ENCODE measurements around the gene GGPS1.
"Not testable (repeated sequence)": the region's sequence is repeated elsewhere in the genome, so short reads cannot be mapped to it uniquely, and the experiment has no call there.

GGPS1 gene

GRCh38 chr1:235342471-235342870 lies 14.1 kb downstream of the GGPS1 start:
- DNase-seq, result no peak

- DNase-seq, result no peak
Measured at GRCh38 chr1:235343726-235344125, 15.4 kb downstream of the GGPS1 start.

DNA sequence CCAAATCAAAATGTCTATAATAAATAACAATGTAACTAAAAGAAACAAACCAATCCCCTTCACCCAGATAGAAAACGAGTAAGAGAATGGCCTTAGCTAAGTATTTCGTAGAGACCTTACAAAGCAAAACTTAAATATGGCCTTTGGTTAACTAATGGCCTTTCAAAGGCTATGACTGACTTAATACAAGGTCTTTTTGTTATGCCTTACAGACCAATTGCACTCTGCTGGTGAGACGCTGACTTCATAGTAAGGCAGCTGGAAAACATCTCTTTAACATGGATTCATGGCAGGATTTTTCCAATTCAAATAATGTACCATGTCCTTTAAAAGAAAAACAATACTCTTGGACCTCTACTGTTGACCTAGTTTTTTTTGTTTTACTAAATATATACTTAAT lies 23.1 kb downstream of the GGPS1 start:
- DNase-seq, result no peak

GRCh38 chr1:235351898-235352297 lies 23.5 kb downstream of the GGPS1 start:
- DNase-seq, result no peak

- DNase-seq, result peak; percentile 89
Measured at GRCh38 chr1:235357485-235358373, 29.4 kb downstream of the GGPS1 start.

GRCh38 chr1:235358899-235359298 lies 30.5 kb downstream of the GGPS1 start:
- DNase-seq, result no peak

DNA sequence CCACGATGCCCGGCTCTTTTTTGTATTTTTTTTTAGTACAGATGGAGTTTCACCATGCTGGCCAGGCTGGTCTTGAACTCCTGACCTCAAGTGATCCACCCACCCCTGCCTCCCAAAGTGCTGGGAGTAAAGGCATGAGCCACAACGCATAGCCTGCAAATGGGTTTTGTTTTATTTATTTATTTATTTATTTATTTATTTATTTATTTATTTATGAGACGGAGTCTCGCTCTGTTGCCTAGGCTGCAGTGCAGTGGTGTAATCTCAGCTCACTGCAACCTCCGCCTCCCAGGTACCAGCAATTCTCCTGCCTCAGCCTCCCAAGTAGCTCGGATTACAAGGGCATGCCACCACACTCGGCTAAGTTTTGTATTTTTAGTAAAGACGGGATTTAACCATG lies 35.8 kb downstream of the GGPS1 start:
- not testable (repeated sequence) for DNase-seq

DNA sequence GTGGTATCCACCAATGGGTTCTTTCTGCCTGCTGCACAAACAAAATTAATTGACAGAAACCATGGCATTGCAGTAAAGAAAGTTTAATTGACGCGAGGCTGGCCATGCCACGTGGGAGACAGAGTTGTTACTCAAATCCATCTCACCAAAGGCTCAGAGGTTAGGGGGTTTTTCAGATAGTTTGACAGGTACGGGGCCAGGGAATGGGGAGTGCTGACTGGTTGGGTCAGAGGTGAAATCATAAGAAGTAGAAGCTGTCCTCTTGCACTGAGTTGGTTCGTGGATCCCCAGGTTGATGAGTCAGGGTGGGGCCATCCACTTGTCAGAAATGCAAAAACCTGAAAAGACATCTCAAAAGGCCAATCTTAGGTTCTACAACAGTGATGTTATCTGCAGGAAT lies 37.9 kb downstream of the GGPS1 start:
- DNase-seq, result no peak

DNA sequence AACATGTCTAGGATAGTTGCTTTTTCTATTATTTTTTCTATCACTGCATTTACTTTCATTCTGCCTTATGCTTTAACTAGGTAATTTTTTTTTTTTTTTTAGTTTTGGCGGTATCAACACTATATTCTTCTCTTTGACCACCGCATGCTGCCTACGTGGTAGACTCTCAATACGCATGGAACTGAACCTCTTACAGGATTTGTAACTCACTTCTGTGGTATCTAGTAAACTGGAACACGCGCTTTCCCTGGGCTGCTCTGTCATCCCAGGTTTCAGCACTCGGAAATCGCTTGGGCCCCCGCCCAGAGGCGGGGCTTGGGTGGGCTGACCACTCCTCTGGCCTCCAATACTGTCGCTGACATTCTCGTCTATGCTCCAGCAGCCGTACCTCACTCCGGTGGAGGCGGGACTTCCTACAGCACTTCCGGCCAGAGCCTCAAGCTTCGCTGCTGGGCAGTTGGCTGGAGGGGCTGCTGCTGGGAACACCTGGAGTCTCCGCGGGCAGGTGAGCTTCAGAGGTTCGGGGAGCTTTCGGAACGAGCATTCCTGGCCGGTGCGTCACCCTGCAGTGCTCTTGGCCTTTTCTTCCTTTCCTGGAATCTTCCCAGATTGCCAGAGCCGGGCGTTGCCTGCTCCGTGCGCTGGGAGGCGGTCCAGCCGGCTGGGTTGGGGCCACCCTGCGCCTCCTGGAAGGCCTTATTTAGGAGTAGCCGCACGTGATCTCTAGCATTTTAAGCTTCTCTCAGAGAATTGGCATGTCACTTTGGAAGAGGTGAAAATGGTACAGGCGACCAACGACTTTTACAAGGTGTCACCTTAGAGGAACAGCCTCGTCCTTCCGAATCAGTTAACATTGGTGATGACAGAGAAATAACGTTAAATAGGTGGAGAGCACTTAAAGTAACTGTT lies 38.9 kb downstream of the GGPS1 start, which contains the start of gene TBCE:
Gene TBCE, plus strand, starts transcription at position 428 of the 909 bp plus-strand sequence. CDS start 12,623 bp downstream, outside the sequence.
- DNase-seq, result peak; percentile 93

GRCh38 chr1:235368428-235368827 lies 40.1 kb downstream of the GGPS1 start:
- no peak for DNase-seq

GRCh38 chr1:235369802-235370201 lies 41.4 kb downstream of the GGPS1 start:
- no peak for DNase-seq

GRCh38 chr1:235375919-235376605 lies 47.7 kb downstream of the GGPS1 start:
- DNase-seq, result no peak

DNA sequence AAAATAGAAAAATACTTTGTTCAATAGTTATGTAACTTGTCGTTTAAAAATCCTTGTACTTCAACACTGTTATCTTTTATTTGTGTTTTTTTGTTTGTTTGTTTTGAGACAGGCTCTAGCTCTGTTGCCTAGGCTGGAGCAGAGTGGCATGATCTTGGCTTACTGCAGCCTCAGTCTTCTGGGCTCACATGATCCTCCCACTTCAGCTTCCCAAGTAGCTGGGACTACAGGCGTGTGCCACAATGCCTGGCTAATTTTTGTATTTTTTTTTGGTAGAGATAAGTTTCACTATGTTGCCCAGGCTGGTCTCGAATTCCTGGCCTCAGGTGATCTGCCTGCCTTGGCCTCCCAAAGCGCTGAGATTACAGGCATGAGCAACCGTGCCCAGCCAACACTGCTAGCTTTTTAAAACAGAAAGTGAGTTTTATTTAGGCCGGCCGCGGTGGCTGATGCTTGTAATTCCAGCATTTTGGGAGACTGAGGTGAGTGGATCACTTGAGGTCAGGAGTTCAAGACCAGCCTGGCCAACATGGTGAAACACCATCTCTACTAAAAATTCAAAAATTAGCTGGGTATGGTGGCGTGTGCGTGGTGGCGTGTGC lies 49.9 kb downstream of the GGPS1 start:
- not testable (repeated sequence) for DNase-seq

DNA sequence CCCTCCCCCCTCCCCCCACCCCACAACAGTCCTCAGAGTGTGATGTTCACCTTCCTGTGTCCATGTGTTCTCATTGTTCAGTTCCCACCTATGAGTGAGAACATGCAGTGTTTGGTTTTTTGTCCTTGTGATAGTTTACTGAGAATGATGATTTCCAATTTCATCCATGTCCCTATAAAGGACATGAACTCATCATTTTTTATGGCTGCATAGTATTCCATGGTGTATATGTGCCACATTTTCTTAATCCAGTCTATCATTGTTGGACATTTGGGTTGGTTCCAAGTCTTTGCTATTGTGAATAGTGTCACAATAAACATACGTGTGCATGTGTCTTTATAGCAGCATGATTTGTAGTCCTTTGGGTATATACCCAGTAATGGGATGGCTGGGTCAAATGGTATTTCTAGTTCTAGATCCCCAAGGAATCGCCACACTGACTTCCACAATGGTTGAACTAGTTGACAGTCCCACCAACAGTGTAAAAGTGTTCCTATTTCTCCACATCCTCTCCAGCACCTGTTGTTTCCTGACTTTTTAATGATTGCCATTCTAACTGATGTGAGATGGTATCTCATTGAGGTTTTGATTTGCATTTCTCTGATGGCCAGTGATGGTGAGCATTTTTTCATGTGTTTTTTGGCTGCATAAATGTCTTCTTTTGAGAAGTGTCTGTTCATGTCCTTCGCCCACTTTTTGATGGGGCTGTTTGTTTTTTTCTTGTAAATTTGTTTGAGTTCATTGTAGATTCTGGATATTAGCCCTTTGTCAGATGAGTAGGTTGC lies 53.8 kb downstream of the GGPS1 start:
- DNase-seq, result not testable (repeated sequence)

GRCh38 chr1:235385633-235386032 lies 57.3 kb downstream of the GGPS1 start:
- DNase-seq, result not testable (repeated sequence)

- DNase-seq, result no peak
Measured at GRCh38 chr1:235391874-235392273, 63.5 kb downstream of the GGPS1 start.
